NCI-H345 (cell line): Measurements from ENCODE around the gene CLDN19.

ENCODE experiments used
- DNase-seq: peaks from one replicate; lab custom pipeline; 2025; lab: John Stamatoyannopoulos, UW

The CLDN19 gene

GRCh38 chr1:42700006-42700405 is 40.0 kb downstream of the CLDN19 start:
- no peak for DNase-seq

- DNase-seq: no peak
Observed at GRCh38 chr1:42698081-42698813, 41.8 kb downstream of the CLDN19 start.

GRCh38 chr1:42692911-42693310 is 47.1 kb downstream of the CLDN19 start:
- no peak for DNase-seq

GRCh38 chr1:42692461-42692860 is 47.6 kb downstream of the CLDN19 start:
- no peak for DNase-seq

- no peak for DNase-seq
Observed at GRCh38 chr1:42691157-42691498, 48.9 kb downstream of the CLDN19 start.

GRCh38 chr1:42690477-42691156 is 49.4 kb downstream of the CLDN19 start:
- no peak for DNase-seq

- no peak for DNase-seq
Observed at GRCh38 chr1:42689912-42690311, 50.1 kb downstream of the CLDN19 start.

GRCh38 chr1:42686418-42686817 is 53.6 kb downstream of the CLDN19 start:
- DNase-seq: no peak

- DNase-seq: no peak
Observed at GRCh38 chr1:42684139-42684538, 55.9 kb downstream of the CLDN19 start.
